HEK293 (cell line): ENCODE measurements around the gene BHLHA9.

ENCODE experiments used
- REPIN1 ChIP-seq: fragments of 450-650 bp; formaldehyde crosslinking; IDR thresholded peaks from 2 replicates; pipeline ENCODE4 v1.5.1; 2017; ENCODE audit warnings: missing biosample characterization, missing genetic modification characterization, low read depth
- ZBTB1 ChIP-seq: fragments of 450-650 bp; formaldehyde crosslinking; IDR thresholded peaks from 2 replicates; pipeline ENCODE4 v1.5.1; 2016; ENCODE audit warnings: missing biosample characterization, missing genetic modification characterization
- ZNF10 ChIP-seq: fragments of 450-650 bp; formaldehyde crosslinking; IDR thresholded peaks from 2 replicates; pipeline ENCODE4 v1.5.1; 2017; ENCODE audit warnings: missing biosample characterization, missing genetic modification characterization
- TF ChIP-seq, protein P1 (sequence below): fragments of 450-650 bp; formaldehyde crosslinking; conservative IDR thresholded peaks from 2 replicates; pipeline ENCODE4 v1.5.1; 2016; ENCODE audit warnings: low read depth, missing biosample characterization, missing genetic modification characterization
- TF ChIP-seq, protein P2 (sequence below): fragments of 450-650 bp; formaldehyde crosslinking; IDR thresholded peaks from 2 replicates; pipeline ENCODE4 v1.5.1; 2016; ENCODE audit warnings: missing biosample characterization, missing genetic modification characterization
- TF ChIP-seq, protein P3 (sequence below): fragments of 450-650 bp; formaldehyde crosslinking; IDR thresholded peaks from 2 replicates; pipeline ENCODE4 v1.5.1; 2016; ENCODE audit warnings: missing biosample characterization, missing genetic modification characterization
- TF ChIP-seq, protein P4 (sequence below): fragments of 450-650 bp; formaldehyde crosslinking; IDR thresholded peaks from 2 replicates; pipeline ENCODE4 v1.5.1; 2016; ENCODE audit warnings: missing biosample characterization, missing genetic modification characterization

DNA sequence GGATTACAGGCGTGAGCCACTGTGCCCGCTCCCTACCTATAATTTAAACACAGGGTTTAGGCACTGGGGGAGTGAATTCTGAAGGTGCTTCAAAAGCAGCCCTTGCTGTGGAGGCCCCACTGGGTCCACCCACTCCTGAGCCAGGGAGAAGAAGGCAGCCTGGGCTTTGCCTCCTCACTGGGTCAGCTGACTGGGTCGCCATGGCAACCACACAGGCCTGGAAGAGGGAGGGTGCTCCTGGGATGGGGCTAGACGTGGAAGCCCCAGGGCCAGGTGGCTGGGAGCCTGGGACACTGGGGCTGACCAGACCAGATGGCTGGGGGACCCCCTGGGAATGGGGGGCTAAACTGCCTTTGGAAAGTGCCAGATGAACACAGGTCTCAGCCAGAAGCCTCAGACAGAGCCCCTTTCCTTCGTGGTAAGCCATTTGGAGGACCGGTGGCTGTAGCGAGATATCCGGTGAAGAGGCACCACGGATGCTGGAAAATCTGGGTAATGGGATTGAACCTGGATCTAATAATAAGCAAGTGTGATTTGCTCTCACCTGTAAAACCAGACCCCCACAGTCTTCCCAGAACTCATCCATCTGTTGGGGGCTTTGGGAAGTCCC lies 42.1 kb downstream of the BHLHA9 start:
- TF ChIP-seq, protein P1, sequence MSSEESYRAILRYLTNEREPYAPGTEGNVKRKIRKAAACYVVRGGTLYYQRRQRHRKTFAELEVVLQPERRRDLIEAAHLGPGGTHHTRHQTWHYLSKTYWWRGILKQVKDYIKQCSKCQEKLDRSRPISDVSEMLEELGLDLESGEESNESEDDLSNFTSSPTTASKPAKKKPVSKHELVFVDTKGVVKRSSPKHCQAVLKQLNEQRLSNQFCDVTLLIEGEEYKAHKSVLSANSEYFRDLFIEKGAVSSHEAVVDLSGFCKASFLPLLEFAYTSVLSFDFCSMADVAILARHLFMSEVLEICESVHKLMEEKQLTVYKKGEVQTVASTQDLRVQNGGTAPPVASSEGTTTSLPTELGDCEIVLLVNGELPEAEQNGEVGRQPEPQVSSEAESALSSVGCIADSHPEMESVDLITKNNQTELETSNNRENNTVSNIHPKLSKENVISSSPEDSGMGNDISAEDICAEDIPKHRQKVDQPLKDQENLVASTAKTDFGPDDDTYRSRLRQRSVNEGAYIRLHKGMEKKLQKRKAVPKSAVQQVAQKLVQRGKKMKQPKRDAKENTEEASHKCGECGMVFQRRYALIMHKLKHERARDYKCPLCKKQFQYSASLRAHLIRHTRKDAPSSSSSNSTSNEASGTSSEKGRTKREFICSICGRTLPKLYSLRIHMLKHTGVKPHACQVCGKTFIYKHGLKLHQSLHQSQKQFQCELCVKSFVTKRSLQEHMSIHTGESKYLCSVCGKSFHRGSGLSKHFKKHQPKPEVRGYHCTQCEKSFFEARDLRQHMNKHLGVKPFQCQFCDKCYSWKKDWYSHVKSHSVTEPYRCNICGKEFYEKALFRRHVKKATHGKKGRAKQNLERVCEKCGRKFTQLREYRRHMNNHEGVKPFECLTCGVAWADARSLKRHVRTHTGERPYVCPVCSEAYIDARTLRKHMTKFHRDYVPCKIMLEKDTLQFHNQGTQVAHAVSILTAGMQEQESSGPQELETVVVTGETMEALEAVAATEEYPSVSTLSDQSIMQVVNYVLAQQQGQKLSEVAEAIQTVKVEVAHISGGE: no peak
- TF ChIP-seq, protein P2, sequence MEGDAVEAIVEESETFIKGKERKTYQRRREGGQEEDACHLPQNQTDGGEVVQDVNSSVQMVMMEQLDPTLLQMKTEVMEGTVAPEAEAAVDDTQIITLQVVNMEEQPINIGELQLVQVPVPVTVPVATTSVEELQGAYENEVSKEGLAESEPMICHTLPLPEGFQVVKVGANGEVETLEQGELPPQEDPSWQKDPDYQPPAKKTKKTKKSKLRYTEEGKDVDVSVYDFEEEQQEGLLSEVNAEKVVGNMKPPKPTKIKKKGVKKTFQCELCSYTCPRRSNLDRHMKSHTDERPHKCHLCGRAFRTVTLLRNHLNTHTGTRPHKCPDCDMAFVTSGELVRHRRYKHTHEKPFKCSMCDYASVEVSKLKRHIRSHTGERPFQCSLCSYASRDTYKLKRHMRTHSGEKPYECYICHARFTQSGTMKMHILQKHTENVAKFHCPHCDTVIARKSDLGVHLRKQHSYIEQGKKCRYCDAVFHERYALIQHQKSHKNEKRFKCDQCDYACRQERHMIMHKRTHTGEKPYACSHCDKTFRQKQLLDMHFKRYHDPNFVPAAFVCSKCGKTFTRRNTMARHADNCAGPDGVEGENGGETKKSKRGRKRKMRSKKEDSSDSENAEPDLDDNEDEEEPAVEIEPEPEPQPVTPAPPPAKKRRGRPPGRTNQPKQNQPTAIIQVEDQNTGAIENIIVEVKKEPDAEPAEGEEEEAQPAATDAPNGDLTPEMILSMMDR (tag by site-specific recombination): no peak
- no peak for TF ChIP-seq ZNF10 (tag by site-specific recombination)
- TF ChIP-seq, protein P3, sequence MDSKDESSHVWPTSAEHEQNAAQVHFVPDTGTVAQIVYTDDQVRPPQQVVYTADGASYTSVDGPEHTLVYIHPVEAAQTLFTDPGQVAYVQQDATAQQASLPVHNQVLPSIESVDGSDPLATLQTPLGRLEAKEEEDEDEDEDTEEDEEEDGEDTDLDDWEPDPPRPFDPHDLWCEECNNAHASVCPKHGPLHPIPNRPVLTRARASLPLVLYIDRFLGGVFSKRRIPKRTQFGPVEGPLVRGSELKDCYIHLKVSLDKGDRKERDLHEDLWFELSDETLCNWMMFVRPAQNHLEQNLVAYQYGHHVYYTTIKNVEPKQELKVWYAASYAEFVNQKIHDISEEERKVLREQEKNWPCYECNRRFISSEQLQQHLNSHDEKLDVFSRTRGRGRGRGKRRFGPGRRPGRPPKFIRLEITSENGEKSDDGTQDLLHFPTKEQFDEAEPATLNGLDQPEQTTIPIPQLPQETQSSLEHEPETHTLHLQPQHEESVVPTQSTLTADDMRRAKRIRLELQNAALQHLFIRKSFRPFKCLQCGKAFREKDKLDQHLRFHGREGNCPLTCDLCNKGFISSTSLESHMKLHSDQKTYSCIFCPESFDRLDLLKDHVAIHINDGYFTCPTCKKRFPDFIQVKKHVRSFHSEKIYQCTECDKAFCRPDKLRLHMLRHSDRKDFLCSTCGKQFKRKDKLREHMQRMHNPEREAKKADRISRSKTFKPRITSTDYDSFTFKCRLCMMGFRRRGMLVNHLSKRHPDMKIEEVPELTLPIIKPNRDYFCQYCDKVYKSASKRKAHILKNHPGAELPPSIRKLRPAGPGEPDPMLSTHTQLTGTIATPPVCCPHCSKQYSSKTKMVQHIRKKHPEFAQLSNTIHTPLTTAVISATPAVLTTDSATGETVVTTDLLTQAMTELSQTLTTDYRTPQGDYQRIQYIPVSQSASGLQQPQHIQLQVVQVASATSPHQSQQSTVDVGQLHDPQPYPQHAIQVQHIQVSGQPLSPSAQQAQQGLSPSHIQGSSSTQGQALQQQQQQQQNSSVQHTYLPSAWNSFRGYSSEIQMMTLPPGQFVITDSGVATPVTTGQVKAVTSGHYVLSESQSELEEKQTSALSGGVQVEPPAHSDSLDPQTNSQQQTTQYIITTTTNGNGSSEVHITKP (tag by site-specific recombination): no peak
- no peak for TF ChIP-seq REPIN1 (tag by site-specific recombination)
- TF ChIP-seq, protein P4, sequence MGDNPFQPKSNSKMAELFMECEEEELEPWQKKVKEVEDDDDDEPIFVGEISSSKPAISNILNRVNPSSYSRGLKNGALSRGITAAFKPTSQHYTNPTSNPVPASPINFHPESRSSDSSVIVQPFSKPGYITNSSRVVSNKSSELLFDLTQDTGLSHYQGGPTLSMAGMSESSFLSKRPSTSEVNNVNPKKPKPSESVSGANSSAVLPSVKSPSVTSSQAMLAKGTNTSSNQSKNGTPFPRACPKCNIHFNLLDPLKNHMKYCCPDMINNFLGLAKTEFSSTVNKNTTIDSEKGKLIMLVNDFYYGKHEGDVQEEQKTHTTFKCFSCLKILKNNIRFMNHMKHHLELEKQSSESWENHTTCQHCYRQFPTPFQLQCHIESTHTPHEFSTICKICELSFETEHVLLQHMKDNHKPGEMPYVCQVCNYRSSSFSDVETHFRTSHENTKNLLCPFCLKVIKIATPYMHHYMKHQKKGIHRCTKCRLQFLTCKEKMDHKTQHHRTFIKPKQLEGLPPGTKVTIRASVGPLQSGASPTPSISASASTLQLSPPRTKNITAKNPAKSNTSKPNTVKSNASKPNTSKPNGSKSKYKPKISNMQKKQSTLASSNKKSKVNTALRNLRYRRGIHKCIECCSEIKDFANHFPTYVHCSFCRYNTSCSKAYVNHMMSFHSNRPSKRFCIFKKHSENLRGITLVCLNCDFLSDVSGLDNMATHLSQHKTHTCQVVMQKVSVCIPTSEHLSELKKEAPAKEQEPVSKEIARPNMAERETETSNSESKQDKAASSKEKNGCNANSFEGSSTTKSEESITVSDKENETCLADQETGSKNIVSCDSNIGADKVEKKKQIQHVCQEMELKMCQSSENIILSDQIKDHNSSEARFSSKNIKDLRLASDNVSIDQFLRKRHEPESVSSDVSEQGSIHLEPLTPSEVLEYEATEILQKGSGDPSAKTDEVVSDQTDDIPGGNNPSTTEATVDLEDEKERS (tag by site-specific recombination): no peak
- TF ChIP-seq ZBTB1 (tag by site-specific recombination): no peak
